ENCODE data around the gene DDX19B.
"Not testable (repeated sequence)": the region's sequence is repeated elsewhere in the genome, so short reads cannot be mapped to it uniquely, and the experiment has no call there.

Gene DDX19B

GRCh38 chr16:70302745-70303144 is 3.8 kb downstream of the DDX19B start:
- H3K4me3 ChIP-seq (replicated peaks; ENCODE audit: insufficient read depth, low read length): no peak overlapping the region
- TF ChIP-seq GABPA (IDR thresholded peaks at IDR 0.05; ENCODE audit: low read depth): no peak
- no peak for TF ChIP-seq SPI1 (IDR thresholded peaks at IDR 0.05; ENCODE audit: borderline replicate concordance, low read depth)
- TF ChIP-seq POLR2AphosphoS5 (IDR thresholded peaks at IDR 0.05; ENCODE audit: low read depth): no peak
- no peak for TF ChIP-seq REST (IDR thresholded peaks at IDR 0.05; ENCODE audit: insufficient replicate concordance, low read depth)
- TF ChIP-seq CTCF (IDR thresholded peaks at IDR 0.05; ENCODE audit: insufficient read depth, low read length): no peak
- H3K27ac ChIP-seq (replicated peaks): no peak overlapping the region
- DNase-seq (ENCODE audit: low read depth in 1 of 2, low spot score in 1 of 2): no peak
- H3K27me3 ChIP-seq (ENCODE audit: insufficient read depth, poor library complexity, severe bottlenecking): no peaks in the 10 kb centered on the region

GRCh38 chr16:70304892-70305448 is 6.0 kb downstream of the DDX19B start:
- Histone ChIP-seq H3K4me3 (replicated peaks; ENCODE audit: insufficient read depth, low read length) (no peak overlapping the region), H3K27me3 (ENCODE audit: insufficient read depth, poor library complexity, severe bottlenecking) (no peaks in the 10 kb centered on the region), H3K27ac (replicated peaks) (no peak overlapping the region)
- DNase-seq (ENCODE audit: low read depth in 1 of 2, low spot score in 1 of 2): no peak
- TF ChIP-seq POLR2AphosphoS5 (IDR thresholded peaks at IDR 0.05; ENCODE audit: low read depth) (no peak), SPI1 (IDR thresholded peaks at IDR 0.05; ENCODE audit: borderline replicate concordance, low read depth) (no peak), REST (IDR thresholded peaks at IDR 0.05; ENCODE audit: insufficient replicate concordance, low read depth) (no peak), CTCF (IDR thresholded peaks at IDR 0.05; ENCODE audit: insufficient read depth, low read length) (no peak), GABPA (IDR thresholded peaks at IDR 0.05; ENCODE audit: low read depth) (no peak)

GRCh38 chr16:70306880-70307279 is 7.9 kb downstream of the DDX19B start:
- Histone ChIP-seq H3K4me3 (replicated peaks; ENCODE audit: insufficient read depth, low read length) (no peak overlapping the region), H3K27ac (replicated peaks) (no peak overlapping the region), H3K27me3 (ENCODE audit: insufficient read depth, poor library complexity, severe bottlenecking) (no peaks in the 10 kb centered on the region)
- TF ChIP-seq POLR2AphosphoS5 (IDR thresholded peaks at IDR 0.05; ENCODE audit: low read depth): no peak
- TF ChIP-seq REST (IDR thresholded peaks at IDR 0.05; ENCODE audit: insufficient replicate concordance, low read depth): no peak
- TF ChIP-seq SPI1 (IDR thresholded peaks at IDR 0.05; ENCODE audit: borderline replicate concordance, low read depth): no peak
- TF ChIP-seq CTCF (IDR thresholded peaks at IDR 0.05; ENCODE audit: insufficient read depth, low read length): no peak
- no peak for TF ChIP-seq GABPA (IDR thresholded peaks at IDR 0.05; ENCODE audit: low read depth)
- no peak for DNase-seq (ENCODE audit: low read depth in 1 of 2, low spot score in 1 of 2)

GRCh38 chr16:70307726-70308125 is 8.7 kb downstream of the DDX19B start:
- DNase-seq (ENCODE audit: low read depth in 1 of 2, low spot score in 1 of 2); H3K27ac ChIP-seq (replicated peaks); H3K4me3 ChIP-seq (replicated peaks; ENCODE audit: insufficient read depth, low read length); H3K27me3 ChIP-seq (ENCODE audit: insufficient read depth, poor library complexity, severe bottlenecking): not testable (repeated sequence)
